NCI-H128 (cell line): ENCODE data around the gene SPANXA2.
"Not testable (repeated sequence)": the region's sequence is repeated elsewhere in the genome, so short reads cannot be mapped to it uniquely, and the experiment has no call there.

ENCODE experiments used
- DNase-seq: peaks from one replicate; lab custom pipeline; 2025; ENCODE audit not compliant: unreplicated experiment; lab: John Stamatoyannopoulos, UW

SPANXA2 gene

GRCh38 chrX:141589408-141589807, at the start of gene SPANXA2:
SPANXA2 (plus strand) TSS chrX:141589708; CDS start chrX:141589768, 60 bp downstream.
- DNase-seq, result not testable (repeated sequence)

- DNase-seq, result not testable (repeated sequence)
These were observed 47.0 kb upstream of the SPANXA2 start for GRCh38 chrX:141542551-141542950.

- not testable (repeated sequence) for DNase-seq
These were observed 4.9 kb upstream of the SPANXA2 start, which contains the start of gene SPANXA1 for GRCh38 chrX:141584638-141585037. SPANXA1 (minus strand) TSS chrX:141584738; CDS start chrX:141584678, 60 bp downstream.

- DNase-seq, result no peak
These were observed 19.6 kb downstream of the SPANXA2 start for GRCh38 chrX:141609111-141609510.

GRCh38 chrX:141619336-141619735, 29.8 kb downstream of the SPANXA2 start:
- DNase-seq, result no peak

- DNase-seq, result no peak
These were observed 42.6 kb downstream of the SPANXA2 start for GRCh38 chrX:141632124-141632523.

GRCh38 chrX:141638550-141638949, 49.0 kb downstream of the SPANXA2 start:
- DNase-seq, result no peak
